HG02840 (cell line): ENCODE results near the gene PLEKHM3.
"Not testable (repeated sequence)": the region's sequence is repeated elsewhere in the genome, so short reads cannot be mapped to it uniquely, and the experiment has no call there.

ENCODE experiments used
- ATAC-seq: cut with Tn5 transposase; IDR thresholded peaks from one replicate; pipeline ENCODE4 v1.9.1; 2021; ENCODE audit warnings: mild to moderate bottlenecking, moderate library complexity, moderate number of reproducible peaks; ENCODE audit not compliant: unreplicated experiment, low FRiP score

PLEKHM3 gene

GRCh38 chr2:207952564-207953345 lies 72.6 kb downstream of the PLEKHM3 start:
- ATAC-seq, result no peak

GRCh38 chr2:207951734-207952470 lies 73.4 kb downstream of the PLEKHM3 start:
- no peak for ATAC-seq

- no peak for ATAC-seq
Measured at GRCh38 chr2:207950761-207951114, 74.6 kb downstream of the PLEKHM3 start.

GRCh38 chr2:207950063-207950760 lies 75.1 kb downstream of the PLEKHM3 start:
- no peak for ATAC-seq

- ATAC-seq, result not testable (repeated sequence)
Measured at GRCh38 chr2:207949245-207949644, 76.1 kb downstream of the PLEKHM3 start.

- ATAC-seq, result no peak
Measured at GRCh38 chr2:207944979-207945600, 80.2 kb downstream of the PLEKHM3 start.

GRCh38 chr2:207944334-207944733 lies 81.0 kb downstream of the PLEKHM3 start:
- no peak for ATAC-seq

- ATAC-seq, result no peak
Measured at GRCh38 chr2:207939342-207940108, 85.8 kb downstream of the PLEKHM3 start.

- no peak for ATAC-seq
Measured at GRCh38 chr2:207938886-207939285, 86.4 kb downstream of the PLEKHM3 start.

- ATAC-seq, result no peak
Measured at GRCh38 chr2:207938415-207938814, 86.9 kb downstream of the PLEKHM3 start.

- no peak for ATAC-seq
Measured at GRCh38 chr2:207937823-207938222, 87.5 kb downstream of the PLEKHM3 start.

GRCh38 chr2:207937253-207937652 lies 88.1 kb downstream of the PLEKHM3 start:
- no peak for ATAC-seq

- ATAC-seq, result no peak
Measured at GRCh38 chr2:207936380-207936779, 88.9 kb downstream of the PLEKHM3 start.

GRCh38 chr2:207935991-207936370 lies 89.3 kb downstream of the PLEKHM3 start:
- no peak for ATAC-seq

GRCh38 chr2:207935121-207935990 lies 90.0 kb downstream of the PLEKHM3 start:
- ATAC-seq, result no peak

GRCh38 chr2:207934720-207935119 lies 90.6 kb downstream of the PLEKHM3 start:
- no peak for ATAC-seq

GRCh38 chr2:207933396-207934065 lies 91.8 kb downstream of the PLEKHM3 start:
- no peak for ATAC-seq

- ATAC-seq, result no peak
Measured at GRCh38 chr2:207932106-207932505, 93.2 kb downstream of the PLEKHM3 start.

GRCh38 chr2:207930747-207931146 lies 94.6 kb downstream of the PLEKHM3 start:
- ATAC-seq, result no peak
